LNCaP clone FGC (cell line): Measurements from ENCODE around the gene FAM237B.

Experiments used
- DNase-seq: peaks from one replicate; pipeline ENCODE4 v3.0.0-alpha.2; 2011; ENCODE audit warnings: low read depth
- H3K4me3 ChIP-seq: 2 replicates; pipeline ENCODE4 v1.5.1; 2011; ENCODE audit warnings: mild to moderate bottlenecking, low read depth, low read length, control low read depth
- CTCF ChIP-seq: IDR thresholded peaks from 2 replicates; pipeline ENCODE4 v1.5.1; 2012; ENCODE audit warnings: mild to moderate bottlenecking; ENCODE audit not compliant: control insufficient read depth, insufficient read depth; ENCODE audit errors: extremely low read depth

Gene FAM237B

GRCh38 chr7:90320014-90320413 is 1.1 kb downstream of the FAM237B start:
- no peak for DNase-seq
- TF ChIP-seq CTCF, result no peak
- no peak overlapping the region for H3K4me3 ChIP-seq

GRCh38 chr7:90313907-90314306 is 7.2 kb downstream of the FAM237B start:
- DNase-seq, result no peak
- TF ChIP-seq CTCF, result no peak
- H3K4me3 ChIP-seq, result no peak overlapping the region

- H3K4me3 ChIP-seq, result no peak overlapping the region
- peak; percentile 21; the same call in 1 of the 2 replicates for TF ChIP-seq CTCF
- DNase-seq, result no peak
Measured at GRCh38 chr7:90312745-90313144, 8.4 kb downstream of the FAM237B start.

GRCh38 chr7:90311175-90311574 is 9.9 kb downstream of the FAM237B start:
- TF ChIP-seq CTCF, result no peak
- no peak for DNase-seq
- H3K4me3 ChIP-seq, result no peak overlapping the region

GRCh38 chr7:90309872-90310271 is 11.2 kb downstream of the FAM237B start:
- no peak overlapping the region for H3K4me3 ChIP-seq
- DNase-seq, result no peak
- peak; percentile 13; the same call in 1 of the 2 replicates for TF ChIP-seq CTCF

GRCh38 chr7:90303241-90303640 is 17.9 kb downstream of the FAM237B start:
- no peak overlapping the region for H3K4me3 ChIP-seq
- TF ChIP-seq CTCF, result no peak
- peak; percentile 85 for DNase-seq
